ENCODE data around the gene POLR3E.

GRCh38 chr16:22262460-22262859 lies 34.7 kb upstream of the POLR3E start:
- TF ChIP-seq CTCF (IDR thresholded peaks at IDR 0.05) (no peak), POLR2A (IDR thresholded peaks at IDR 0.05) (no peak), POLR2AphosphoS5 (IDR thresholded peaks at IDR 0.05) (no peak)

All from breast epithelium (tissue), 3 donors.